GM18858 (cell line): ENCODE data around the gene DEPDC1B.
"Not testable (repeated sequence)": the region's sequence is repeated elsewhere in the genome, so short reads cannot be mapped to it uniquely, and the experiment has no call there.

Experiments used
- ATAC-seq: cut with Tn5 transposase; IDR thresholded peaks from one replicate; pipeline ENCODE4 v1.9.1; 2021; ENCODE audit not compliant: unreplicated experiment

Gene DEPDC1B

DNA sequence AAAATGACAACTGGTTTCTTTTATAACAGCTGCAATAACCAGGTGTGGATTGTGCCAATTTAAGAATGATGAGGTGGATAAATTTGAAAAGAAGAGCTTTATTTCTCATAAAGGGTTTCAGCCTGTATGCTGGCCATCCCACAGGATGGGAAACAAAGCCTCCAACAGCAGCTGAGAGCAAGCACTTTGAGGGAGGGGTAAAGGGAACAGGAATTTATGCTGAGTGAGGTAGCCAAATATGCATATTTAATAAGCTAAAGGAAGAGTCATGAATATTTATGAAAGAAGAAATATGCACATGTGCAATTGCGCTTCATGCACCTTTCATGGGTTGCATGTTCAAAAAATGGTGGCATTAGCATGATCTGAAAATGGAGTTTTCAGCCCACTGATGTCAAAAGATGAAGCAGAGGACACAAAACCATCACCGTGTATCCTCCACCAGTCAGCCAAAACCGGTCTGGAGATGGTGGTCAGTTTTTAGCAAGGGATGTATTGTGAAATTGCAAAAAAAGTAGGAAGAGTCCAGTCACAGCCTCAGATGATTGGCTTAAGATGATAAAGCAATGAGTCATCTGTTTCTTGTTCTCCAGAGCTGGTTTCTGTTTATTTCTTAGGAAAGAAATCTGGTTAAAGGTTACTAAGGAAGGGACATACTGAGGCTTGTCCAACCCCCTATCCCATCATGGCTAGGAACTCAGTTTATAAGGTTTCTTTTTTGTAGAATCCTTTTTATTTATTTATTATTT is 47.9 kb downstream of the DEPDC1B start:
- ATAC-seq: no peak

DNA sequence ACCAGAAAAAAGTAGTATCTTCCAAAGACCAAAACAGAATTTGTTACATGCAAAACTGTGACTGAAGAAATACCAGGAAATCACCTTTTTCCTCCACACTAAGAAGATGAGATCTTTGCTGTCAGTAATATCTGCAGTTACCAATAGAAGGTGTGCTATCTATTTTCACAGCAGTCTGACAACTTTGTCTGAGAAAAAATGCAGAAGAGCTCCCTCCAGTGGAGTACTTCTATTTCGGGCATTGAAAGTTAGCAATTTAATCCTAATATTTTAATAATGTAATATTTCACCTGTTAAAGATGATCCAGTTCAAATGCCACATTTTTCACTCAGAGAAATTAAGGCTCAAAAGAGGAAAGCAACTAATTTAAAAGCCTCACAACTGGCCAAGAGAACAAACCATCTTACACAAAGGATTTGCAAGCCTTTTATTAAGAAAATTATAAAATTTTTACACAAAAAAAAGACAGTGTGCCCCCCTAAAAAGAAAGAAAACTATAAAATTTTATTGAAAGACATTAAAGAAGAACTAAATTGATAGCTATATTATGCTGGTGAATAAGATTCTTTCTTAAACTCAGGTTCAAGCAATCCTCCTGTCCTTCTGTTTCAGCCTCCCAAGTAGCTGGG is 50.6 kb downstream of the DEPDC1B start:
- ATAC-seq: peak; percentile 66

DNA sequence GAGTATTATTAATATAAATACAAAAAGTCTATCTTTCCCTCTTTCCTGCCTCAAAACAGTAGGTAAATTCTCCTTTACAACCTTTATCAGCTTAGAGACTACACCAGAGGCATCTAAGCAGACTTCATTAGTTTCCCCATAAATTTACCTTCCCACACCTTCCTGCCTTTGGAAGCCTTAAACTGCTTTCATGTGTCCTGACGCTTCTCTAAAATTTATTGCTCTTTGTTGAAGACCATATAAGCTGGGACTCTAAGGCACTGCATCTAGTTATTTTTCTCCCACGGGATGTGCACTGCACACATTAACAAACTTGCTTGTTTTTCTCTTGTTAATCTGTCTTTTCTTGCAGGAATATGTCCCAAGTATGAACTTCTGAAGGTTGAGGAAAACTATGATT is 51.8 kb downstream of the DEPDC1B start:
- no peak for ATAC-seq

GRCh38 chr5:60640901-60641300 is 59.1 kb downstream of the DEPDC1B start:
- no peak for ATAC-seq

DNA sequence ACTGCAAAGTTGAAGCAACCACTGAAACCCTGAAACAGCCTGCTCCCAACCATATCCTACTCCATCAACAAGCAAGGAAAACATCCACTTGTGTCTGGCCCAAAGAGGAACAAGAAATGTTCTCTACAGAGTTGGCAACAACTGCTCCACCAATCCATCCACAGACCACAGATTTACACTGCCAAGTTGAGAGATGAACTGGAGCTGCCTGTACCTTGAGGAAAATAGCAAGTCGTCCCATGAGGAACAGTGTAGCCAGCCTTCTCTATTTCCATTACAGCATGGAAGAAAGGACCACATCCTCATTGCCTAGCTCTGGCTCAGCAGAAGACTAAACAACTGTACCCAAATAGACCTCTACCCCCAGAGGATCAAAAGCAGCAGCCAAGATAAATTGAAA is 60.4 kb downstream of the DEPDC1B start:
- ATAC-seq: no peak

DNA sequence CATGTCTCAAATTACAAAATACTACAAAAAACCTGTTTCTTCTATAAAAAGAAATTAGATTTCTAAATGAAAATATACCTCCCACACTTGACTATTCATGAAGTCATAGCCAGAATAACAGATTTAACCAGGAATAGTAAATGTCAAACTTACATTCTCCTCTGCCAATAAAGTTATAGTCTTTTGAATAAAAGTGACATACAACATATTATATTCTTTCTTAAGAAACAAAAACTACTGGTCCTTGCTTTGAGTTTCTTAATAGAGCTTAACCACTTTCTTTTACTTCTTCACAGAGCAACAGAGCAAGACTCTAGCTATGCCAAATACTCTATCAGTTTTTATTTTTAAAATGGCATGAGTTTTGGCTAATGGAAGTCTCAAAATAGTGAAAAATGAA is 61.7 kb downstream of the DEPDC1B start:
- no peak for ATAC-seq

DNA sequence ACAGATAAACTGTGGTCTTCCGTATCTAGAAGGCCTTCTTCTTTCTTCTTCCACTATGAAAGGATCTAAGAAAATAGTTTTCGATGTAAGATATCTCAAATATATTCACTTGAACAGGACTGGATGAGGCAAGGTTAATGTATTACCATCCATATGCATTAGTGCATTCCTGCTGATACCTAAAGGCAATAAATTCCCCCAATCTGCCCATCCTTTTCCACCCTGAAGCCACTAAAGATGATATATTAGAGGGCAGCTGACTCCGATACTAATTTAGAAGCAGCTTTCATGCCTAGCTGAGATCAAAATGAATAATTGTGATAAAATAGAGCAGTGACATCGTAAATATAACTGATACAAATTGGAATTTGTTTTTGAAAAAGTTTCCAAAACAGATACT is 63.3 kb downstream of the DEPDC1B start:
- ATAC-seq: no peak

GRCh38 chr5:60636001-60636400 is 64.0 kb downstream of the DEPDC1B start:
- no peak for ATAC-seq

- ATAC-seq: no peak
These were observed 65.9 kb downstream of the DEPDC1B start for GRCh38 chr5:60634051-60634450.

DNA sequence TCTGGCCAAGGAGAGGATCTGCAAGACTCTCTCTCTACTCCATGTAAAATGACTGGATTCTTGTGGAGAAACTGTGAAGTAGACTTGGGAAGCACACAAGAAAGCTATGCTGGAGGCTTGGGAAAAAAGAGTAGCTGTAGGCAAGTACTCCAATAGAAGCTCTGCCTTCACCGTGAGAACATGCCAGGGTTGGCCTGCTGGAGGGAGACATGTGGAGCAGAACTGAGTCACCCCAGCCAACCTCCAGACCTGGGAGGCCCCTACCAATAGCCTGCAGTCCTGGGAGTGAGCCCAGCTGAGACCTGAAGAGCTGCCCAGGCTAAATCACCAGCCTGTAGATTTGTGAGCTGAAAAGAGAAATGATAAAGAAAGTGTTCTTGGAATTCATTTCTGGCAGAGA is 66.6 kb downstream of the DEPDC1B start:
- ATAC-seq: no peak

DNA sequence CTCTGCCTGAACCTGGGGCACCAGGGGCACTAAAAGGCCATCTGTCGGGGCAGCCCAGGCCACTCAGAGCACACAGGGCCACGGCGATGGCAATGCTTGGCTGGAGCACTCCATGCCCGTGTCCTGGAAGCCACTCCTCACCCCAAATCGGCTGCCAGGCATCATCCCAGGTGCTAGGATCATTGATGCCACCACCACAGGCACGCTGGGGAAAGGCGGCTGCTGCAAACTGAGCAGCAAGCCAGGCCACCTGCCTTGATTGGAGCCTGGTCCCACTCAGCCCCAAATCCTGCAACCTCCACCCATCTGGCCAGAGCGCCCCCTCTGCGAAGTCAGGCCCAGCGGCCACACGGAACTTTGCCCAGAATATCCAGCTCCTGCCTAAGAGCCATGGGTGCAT is 67.8 kb downstream of the DEPDC1B start:
- no peak for ATAC-seq

DNA sequence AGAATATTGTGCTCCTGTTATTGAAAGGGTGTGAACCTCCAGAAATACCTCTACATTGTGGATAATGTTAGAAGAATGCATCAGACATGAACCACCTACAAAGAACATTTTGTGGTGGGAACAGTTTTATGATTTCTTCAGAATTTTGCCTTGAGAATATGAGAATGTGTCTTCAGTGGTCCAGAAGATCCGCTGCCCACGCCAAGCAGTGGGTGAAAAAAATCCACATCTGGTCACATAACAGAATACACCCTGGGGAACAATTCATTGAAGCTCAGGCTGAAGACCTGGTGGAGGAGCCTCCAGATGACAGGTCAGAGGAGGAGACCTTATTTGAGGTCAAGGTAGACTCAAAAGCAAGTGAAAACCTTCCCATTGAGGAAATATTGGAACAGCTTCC is 69.1 kb downstream of the DEPDC1B start:
- ATAC-seq: no peak

- no peak for ATAC-seq
These were observed 69.8 kb downstream of the DEPDC1B start for GRCh38 chr5:60630179-60630578.

DNA sequence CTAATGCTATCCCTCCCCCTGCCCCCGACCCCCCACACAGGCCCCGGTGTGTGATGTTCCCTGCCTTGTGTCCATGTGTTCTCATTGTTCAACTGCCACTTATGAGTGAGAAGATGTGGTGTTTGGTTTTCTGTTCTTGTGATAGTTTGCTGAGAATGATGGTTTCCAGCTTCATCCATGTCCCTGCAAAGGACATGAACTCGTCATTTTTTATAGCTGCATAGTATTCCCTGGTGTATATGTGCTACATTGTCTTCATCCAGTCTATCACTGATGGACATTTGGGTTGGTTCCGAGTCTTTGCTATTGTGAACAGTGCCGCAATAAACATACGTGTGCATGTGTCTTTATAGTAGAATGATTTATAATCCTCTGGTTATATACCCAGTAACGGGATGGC is 75.1 kb downstream of the DEPDC1B start:
- ATAC-seq: not testable (repeated sequence)

GRCh38 chr5:60620752-60621151 is 79.2 kb downstream of the DEPDC1B start:
- not testable (repeated sequence) for ATAC-seq

DNA sequence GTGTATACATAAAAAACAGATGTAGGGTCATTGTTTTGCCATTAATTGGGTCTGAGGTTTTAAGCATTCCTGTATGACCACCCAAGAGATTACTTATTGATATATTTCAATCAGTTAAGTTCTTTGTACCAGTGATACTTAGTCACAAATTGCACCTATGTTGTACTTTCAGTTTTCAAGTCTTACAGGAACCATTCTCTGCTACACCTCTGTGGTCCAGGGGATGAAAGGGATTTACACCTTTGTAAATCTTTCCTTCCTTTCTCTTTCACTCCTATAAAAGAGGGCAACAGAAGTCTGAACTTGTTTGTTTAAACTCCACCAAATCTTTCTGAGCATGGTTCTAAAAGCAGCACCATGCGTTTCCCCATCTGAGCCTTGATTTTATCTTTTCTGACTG is 86.1 kb downstream of the DEPDC1B start:
- ATAC-seq: no peak

- ATAC-seq: no peak
These were observed 88.7 kb downstream of the DEPDC1B start for GRCh38 chr5:60611099-60611740.

GRCh38 chr5:60604771-60605170 is 95.2 kb downstream of the DEPDC1B start:
- no peak for ATAC-seq

DNA sequence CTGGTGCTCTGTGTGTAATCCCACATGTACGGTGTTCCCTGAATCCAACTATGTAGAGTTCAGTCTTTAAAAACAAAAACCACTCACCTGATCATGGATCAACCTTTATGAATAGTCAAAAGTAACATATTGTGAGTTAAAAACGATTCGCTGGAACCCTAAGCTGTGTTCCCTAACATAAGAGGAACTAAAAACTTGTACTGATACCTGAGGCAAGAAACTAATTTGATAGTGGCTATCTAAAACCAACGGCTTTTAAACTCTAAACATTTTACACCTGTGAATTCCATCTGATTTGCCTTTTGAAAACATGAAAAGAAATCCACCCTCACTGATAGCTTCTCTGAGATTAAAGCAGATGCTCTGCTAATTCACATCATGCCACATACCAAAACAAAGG is 101.5 kb downstream of the DEPDC1B start:
- ATAC-seq: peak; percentile 34

DNA sequence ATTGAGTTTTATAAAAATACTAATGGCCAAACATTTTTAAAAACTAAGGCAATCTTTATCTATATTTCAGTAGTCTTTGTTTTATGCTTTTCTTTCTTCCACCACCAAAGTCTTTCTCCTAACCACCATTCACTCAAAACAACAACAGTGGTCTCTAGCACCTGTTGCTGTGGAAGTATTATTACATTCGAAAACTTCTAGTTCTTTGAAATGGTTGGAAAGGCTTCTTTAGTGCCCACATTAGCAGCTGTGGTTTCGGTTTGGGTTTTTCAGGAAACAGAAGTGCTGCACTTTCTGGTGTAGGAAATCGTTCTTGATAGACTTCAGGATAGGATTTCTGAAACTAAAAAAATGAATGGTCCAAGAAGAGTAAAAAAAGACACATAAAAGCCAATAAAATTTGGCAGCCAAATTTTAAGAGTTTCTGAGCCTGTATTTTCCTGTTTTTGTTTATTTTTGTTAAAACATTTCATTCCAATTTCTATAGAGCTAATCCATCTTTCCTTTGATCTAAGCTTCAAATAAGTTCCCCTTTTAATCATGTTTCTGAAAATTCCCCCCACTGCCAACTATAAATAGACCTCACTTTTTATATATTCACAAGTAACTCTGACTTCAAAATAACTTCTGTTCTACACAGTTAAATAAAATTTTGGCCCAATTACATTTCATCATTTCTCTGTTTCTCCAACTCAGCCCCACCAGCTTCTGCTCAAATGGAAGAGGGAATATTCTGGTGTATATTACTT is 102.2 kb downstream of the DEPDC1B start:
- peak; percentile 81 for ATAC-seq

- no peak for ATAC-seq
These were observed 105.1 kb downstream of the DEPDC1B start for GRCh38 chr5:60594715-60595477.
